GM23338 (cell line): ENCODE results near the gene NCOA1. TPM values are rescaled to one million over a fixed set of nuclear protein-coding genes. Genes with fewer than 3 reads are reported as not detected.

Experiments
- ATAC-seq: fragments of 200-7000 bp; cut with Tn5 transposase; 3 replicates; pipeline ENCODE4 v1.9.1; 2020
- DNase-seq: peaks from one replicate; pipeline ENCODE4 v3.0.0-alpha.2; 2015; ENCODE audit warnings: low spot score
- H2AFZ ChIP-seq: fragments of 200-600 bp; sonication (generic); 2 replicates; pipeline ENCODE4 v1.8.0; 2016; ENCODE audit warnings: antibody characterized with exemption, mild to moderate bottlenecking, moderate library complexity
- H3F3A ChIP-seq: fragments of 200-600 bp; sonication (generic); replicated peaks from 2 replicates; pipeline ENCODE4 v1.8.0; 2017; ENCODE audit warnings: antibody characterized with exemption, mixed run types, low read depth
- H3K27ac ChIP-seq: fragments of 200-600 bp; sonication (generic); 2 replicates; pipeline ENCODE4 v1.6.1; 2016; ENCODE audit warnings: low read depth
- H3K27me3 ChIP-seq: fragments of 200-600 bp; sonication (generic); 2 replicates; pipeline ENCODE4 v1.8.0; 2016; ENCODE audit warnings: mild to moderate bottlenecking, mixed run types, moderate library complexity; ENCODE audit not compliant: insufficient read depth
- H3K36me3 ChIP-seq: fragments of 200-600 bp; sonication (generic); 2 replicates; pipeline ENCODE4 v1.8.0; 2016; ENCODE audit warnings: mild to moderate bottlenecking; ENCODE audit not compliant: insufficient read depth
- H3K4me1 ChIP-seq: fragments of 200-600 bp; sonication (generic); 2 replicates; pipeline ENCODE4 v1.8.0; 2016; ENCODE audit warnings: mild to moderate bottlenecking, moderate library complexity; ENCODE audit not compliant: insufficient read depth
- H3K4me2 ChIP-seq: fragments of 200-600 bp; sonication (generic); 2 replicates; pipeline ENCODE4 v1.7.1; 2017; ENCODE audit warnings: mixed run types
- H3K4me3 ChIP-seq: fragments of 200-600 bp; sonication (generic); 2 replicates; pipeline ENCODE4 v1.6.1; 2016; ENCODE audit warnings: mixed run types
- H3K79me2 ChIP-seq: fragments of 200-600 bp; sonication (generic); replicated peaks from 2 replicates; pipeline ENCODE4 v1.8.0; 2017; ENCODE audit warnings: mild to moderate bottlenecking; ENCODE audit not compliant: insufficient read depth
- H3K9me2 ChIP-seq: fragments of 200-600 bp; sonication (generic); 2 replicates; pipeline ENCODE4 v1.8.0; 2017; ENCODE audit not compliant: insufficient read depth
- H4K20me1 ChIP-seq: fragments of 200-600 bp; sonication (generic); replicated peaks from 2 replicates; pipeline ENCODE4 v1.8.0; 2017; ENCODE audit warnings: mild to moderate bottlenecking; ENCODE audit not compliant: insufficient read depth
- H3K27ac Mint-ChIP-seq: 2 replicates; pipeline ENCODE4 v1.8.0; 2020; ENCODE audit warnings: inconsistent platforms, mild to moderate bottlenecking, moderate library complexity, mixed read lengths
- H3K27me3 Mint-ChIP-seq: 3 replicates; pipeline ENCODE4 v1.8.0; 2022; ENCODE audit warnings: low read depth, mild to moderate bottlenecking, moderate library complexity, mixed read lengths, inconsistent platforms; ENCODE audit not compliant: insufficient read depth, poor library complexity
- H3K36me3 Mint-ChIP-seq: 3 replicates; pipeline ENCODE4 v1.8.0; 2021; ENCODE audit warnings: low read depth, mild to moderate bottlenecking, inconsistent platforms, moderate library complexity, mixed read lengths
- H3K4me1 Mint-ChIP-seq: 3 replicates; pipeline ENCODE4 v1.8.0; 2020; ENCODE audit warnings: mild to moderate bottlenecking, inconsistent platforms, mixed read lengths
- H3K4me3 Mint-ChIP-seq: 3 replicates; pipeline ENCODE4 v1.8.0; 2021; ENCODE audit warnings: moderate library complexity, mild to moderate bottlenecking, inconsistent platforms, mixed read lengths
- H3K9me3 Mint-ChIP-seq: 3 replicates; pipeline ENCODE4 v1.8.0; 2020; ENCODE audit warnings: moderate library complexity, mild to moderate bottlenecking, inconsistent platforms, mixed read lengths
- CREB1 ChIP-seq: fragments of 250-450 bp; sonication (Bioruptor Pico); IDR thresholded peaks from 2 replicates; pipeline ENCODE4 v1.5.0; 2020; ENCODE audit warnings: low read depth, mild to moderate bottlenecking, moderate library complexity
- EZH2phosphoT487 ChIP-seq: fragments of 200-600 bp; sonication (generic); IDR thresholded peaks from one replicate; pipeline ENCODE4 v1.8.1; 2018; ENCODE audit warnings: antibody characterized with exemption; ENCODE audit not compliant: unreplicated experiment
- NANOG ChIP-seq: IDR thresholded peaks from 2 replicates; pipeline ENCODE4 v1.6.1; 2016; ENCODE audit warnings: antibody characterized with exemption, borderline replicate concordance
- REST ChIP-seq: IDR thresholded peaks from one replicate; pipeline ENCODE4 v1.6.1; 2018; ENCODE audit warnings: antibody characterized with exemption; ENCODE audit not compliant: unreplicated experiment
- STAT1 ChIP-seq: IDR thresholded peaks from one replicate; pipeline ENCODE4 v1.6.1; 2016; ENCODE audit warnings: antibody characterized with exemption; ENCODE audit not compliant: unreplicated experiment
- ZNF114 ChIP-seq: fragments of 250-450 bp; sonication (Bioruptor Pico); IDR thresholded peaks from 2 replicates; pipeline ENCODE4 v1.5.0; 2020; ENCODE audit warnings: mild to moderate bottlenecking, moderate library complexity
- ZNF331 ChIP-seq: fragments of 250-450 bp; sonication (Bioruptor Pico); IDR thresholded peaks from 2 replicates; pipeline ENCODE4 v1.5.0; 2020; ENCODE audit warnings: low read depth, mild to moderate bottlenecking, moderate library complexity
- polyA plus RNA-seq: library from polyadenylated mRNA; unstranded; fragments of >200 nt; fragmentation: Nextera tagmentation; extraction: Ambion mirVana; gene quantifications from 2 replicates; pipeline ENCODE4 v1.2.1, GENCODE V29; 2016
- total RNA-seq: library from RNA; depleted of rRNA; stranded (reverse); fragments of >200 nt; shearing (Covaris generic); gene quantifications from 2 replicates; pipeline ENCODE4 v1.2.3, GENCODE V29; 2014
- TF ChIP-seq, protein P1 (sequence below): IDR thresholded peaks from 2 replicates; pipeline ENCODE4 v1.6.1; 2016; ENCODE audit warnings: antibody characterized with exemption

The NCOA1 gene
- total and polyA plus RNA-seq, 2 experiments from 2014 or later: 7.1 to 15.1 TPM

DNA sequence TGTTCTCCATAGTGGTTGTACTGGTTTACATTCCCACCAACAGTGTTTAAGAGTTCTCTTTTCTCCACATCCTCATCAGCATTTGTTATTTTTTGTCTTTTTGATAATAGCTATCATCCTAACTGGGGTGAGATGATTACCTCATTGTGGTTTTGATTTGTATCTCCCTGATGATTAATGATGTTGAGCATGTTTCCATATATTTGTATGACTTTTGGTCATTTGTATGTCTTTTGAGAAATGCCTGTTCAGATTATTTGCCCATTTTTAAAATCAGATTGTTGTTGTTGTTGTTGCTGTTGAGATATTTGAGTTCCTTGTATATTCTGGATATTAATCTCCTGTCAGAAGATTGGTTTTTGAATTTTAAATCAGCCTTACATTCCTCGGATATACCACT, 147.5 kb downstream of the NCOA1 start:
- Histone ChIP-seq H3K9me2 (no peaks in the 10 kb centered on the region), H3F3A (no peaks in the 10 kb centered on the region), H3K4me3 (no peak overlapping the region), H3K27me3 (no peaks in the 10 kb centered on the region), H3K36me3 (no peaks in the 10 kb centered on the region), H2AFZ (no peak overlapping the region), H3K79me2 (no peaks in the 10 kb centered on the region), H4K20me1 (no peaks in the 10 kb centered on the region), H3K4me2 (no peak overlapping the region), H3K27ac (no peak overlapping the region), H3K4me1 (no peaks in the 10 kb centered on the region)
- Mint-ChIP-seq H3K4me3 (no peak overlapping the region), H3K27ac (no peak overlapping the region), H3K36me3 (no peaks in the 10 kb centered on the region), H3K27me3 (no peaks in the 10 kb centered on the region), H3K4me1 (no peaks in the 10 kb centered on the region), H3K9me3 (no peaks in the 10 kb centered on the region)
- DNase-seq: no peak
- ATAC-seq: no peak
- TF ChIP-seq NANOG: no peak
- no peak for TF ChIP-seq STAT1
- TF ChIP-seq REST: no peak
- TF ChIP-seq EZH2phosphoT487: no peak
- TF ChIP-seq ZNF114 (CRISPR knock-in tag): no peak

DNA sequence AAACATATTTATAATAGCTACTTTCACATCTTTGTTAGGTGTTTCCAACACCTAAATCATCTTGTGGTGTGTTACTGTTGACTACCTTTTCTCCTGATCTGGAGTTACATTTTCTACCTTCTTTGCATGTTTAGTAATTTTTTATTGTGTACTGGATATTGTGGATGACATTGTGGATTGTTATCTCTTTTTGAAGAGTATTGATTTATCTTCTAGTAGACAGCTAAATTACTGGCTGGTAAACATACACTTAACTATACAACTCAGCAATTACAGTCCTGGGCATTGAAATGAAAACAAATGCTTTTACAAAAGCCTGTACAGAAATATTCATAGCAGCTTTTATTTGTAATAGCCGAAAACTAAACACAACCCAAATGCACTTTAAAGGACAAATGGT, 151.3 kb downstream of the NCOA1 start:
- no peak for DNase-seq
- no peaks in the 10 kb centered on the region for H3K36me3 Mint-ChIP-seq
- no peaks in the 10 kb centered on the region for H3K79me2 ChIP-seq
- H3K9me2 ChIP-seq: no peaks in the 10 kb centered on the region
- H3K4me3 ChIP-seq: no peak overlapping the region
- H3K4me3 Mint-ChIP-seq: no peak overlapping the region
- H3K4me1 Mint-ChIP-seq: no peaks in the 10 kb centered on the region
- no peak overlapping the region for H3K27ac Mint-ChIP-seq
- no peaks in the 10 kb centered on the region for H3K27me3 ChIP-seq
- H3K27me3 Mint-ChIP-seq: no peaks in the 10 kb centered on the region
- no peaks in the 10 kb centered on the region for H4K20me1 ChIP-seq
- H3K4me1 ChIP-seq: no peaks in the 10 kb centered on the region
- no peaks in the 10 kb centered on the region for H3K36me3 ChIP-seq
- H2AFZ ChIP-seq: no peak overlapping the region
- TF ChIP-seq REST (no peak), STAT1 (no peak), ZNF331 (CRISPR knock-in tag) (no peak), EZH2phosphoT487 (no peak), CREB1 (CRISPR knock-in tag) (no peak)
- TF ChIP-seq, protein P1, sequence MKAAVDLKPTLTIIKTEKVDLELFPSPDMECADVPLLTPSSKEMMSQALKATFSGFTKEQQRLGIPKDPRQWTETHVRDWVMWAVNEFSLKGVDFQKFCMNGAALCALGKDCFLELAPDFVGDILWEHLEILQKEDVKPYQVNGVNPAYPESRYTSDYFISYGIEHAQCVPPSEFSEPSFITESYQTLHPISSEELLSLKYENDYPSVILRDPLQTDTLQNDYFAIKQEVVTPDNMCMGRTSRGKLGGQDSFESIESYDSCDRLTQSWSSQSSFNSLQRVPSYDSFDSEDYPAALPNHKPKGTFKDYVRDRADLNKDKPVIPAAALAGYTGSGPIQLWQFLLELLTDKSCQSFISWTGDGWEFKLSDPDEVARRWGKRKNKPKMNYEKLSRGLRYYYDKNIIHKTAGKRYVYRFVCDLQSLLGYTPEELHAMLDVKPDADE: no peak
- H3K27ac ChIP-seq: no peak overlapping the region
- no peak overlapping the region for H3K4me2 ChIP-seq
- H3F3A ChIP-seq: no peaks in the 10 kb centered on the region
- ATAC-seq: no peak
- H3K9me3 Mint-ChIP-seq: no peaks in the 10 kb centered on the region
